Measurements from ENCODE around the gene RIN3.

- TF ChIP-seq CTCF (conservative IDR thresholded peaks at IDR 0.05), result no peak
- no peak for TF ChIP-seq EZH2 (IDR thresholded peaks at IDR 0.05; ENCODE audit: low read depth)
Measured at GRCh38 chr14:92653162-92653651, 139.6 kb downstream of the RIN3 start.
